Stomach (tissue), 4 donors: ENCODE results near the gene KCNE2.

ENCODE experiments used
- CTCF ChIP-seq, 7 experiments: fragments of 450-650 bp in 4 of 7; fragments of 200-600 bp in 3 of 7; sonication (generic) in 3 of 7; IDR thresholded peaks; one replicate each; pipeline ENCODE4 v1.5.1; 2016 to 2019; ENCODE audit warnings: antibody characterized with exemption in 7 of 7, control low read depth in 2 of 7, mild to moderate bottlenecking in 1 of 7
- POLR2AphosphoS5 ChIP-seq, 3 donors: sonication (generic); formaldehyde crosslinking; IDR thresholded peaks; one replicate each; pipeline ENCODE4 v1.6.1; 2016; ENCODE audit warnings: antibody characterized with exemption in 3 of 3

- no peak for TF ChIP-seq CTCF (IDR thresholded peaks at IDR 0.05)
- no peak for TF ChIP-seq POLR2AphosphoS5 (IDR thresholded peaks at IDR 0.05)
Observed at GRCh38 chr21:34355570-34355969, 8.2 kb upstream of the KCNE2 start.
